PFSK-1 (cell line): Measurements from ENCODE around the gene KCNK16.

Experiments used
- FOXP2 ChIP-seq: optimal IDR thresholded peaks from 2 replicates; pipeline ENCODE3; 2011; ENCODE audit warnings: borderline replicate concordance, control low read depth, inconsistent platforms; ENCODE audit not compliant: insufficient read depth; ENCODE audit errors: extremely low read length, extremely low read depth
- POLR2AphosphoS5 ChIP-seq: IDR thresholded peaks from 2 replicates; pipeline ENCODE4 v1.6.1; 2012; ENCODE audit warnings: low read depth, mild to moderate bottlenecking, control low read depth, low read length, moderate library complexity
- SIN3A ChIP-seq: IDR thresholded peaks from 2 replicates; pipeline ENCODE4 v1.6.1; 2012; ENCODE audit warnings: mild to moderate bottlenecking, low read length, moderate library complexity, borderline replicate concordance; ENCODE audit not compliant: insufficient read depth
- TAF1 ChIP-seq: IDR thresholded peaks from 2 replicates; pipeline ENCODE4 v1.6.1; 2012; ENCODE audit warnings: low read length, control low read depth, borderline replicate concordance; ENCODE audit not compliant: insufficient read depth
- TF ChIP-seq, protein P1 (sequence below), 2 experiments: IDR thresholded peaks; 2 replicates each; pipeline versions ENCODE4 v1.6.1 to v1.8.0; 2011 to 2012; ENCODE audit warnings: low read depth in 2 of 2, low read length in 2 of 2, control low read depth in 1 of 2, inconsistent platforms in 1 of 2, mild to moderate bottlenecking in 1 of 2, moderate library complexity in 1 of 2; ENCODE audit not compliant: insufficient read depth in 1 of 2

The KCNK16 gene

DNA sequence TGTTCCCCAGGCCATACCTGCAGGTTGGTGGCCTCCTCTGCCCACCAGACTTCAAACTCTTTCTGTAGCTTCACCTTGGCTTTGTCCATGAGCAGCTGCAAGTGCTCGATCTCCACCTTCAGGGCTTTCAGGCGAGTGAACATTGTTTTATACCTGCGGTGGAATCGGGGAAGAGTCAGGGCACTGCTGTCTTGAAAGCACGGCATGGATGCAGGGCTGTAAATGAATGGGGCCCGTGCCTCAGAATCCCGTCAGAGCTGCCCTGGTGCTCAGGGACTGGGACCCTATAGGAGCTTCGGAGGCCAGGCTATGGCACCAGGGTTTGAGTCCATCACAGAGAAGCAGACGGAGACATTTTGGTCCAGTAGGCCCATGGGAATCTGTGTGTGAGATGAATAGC, 37.9 kb upstream of the KCNK16 start:
- no peak for TF ChIP-seq TAF1
- TF ChIP-seq, protein P1, sequence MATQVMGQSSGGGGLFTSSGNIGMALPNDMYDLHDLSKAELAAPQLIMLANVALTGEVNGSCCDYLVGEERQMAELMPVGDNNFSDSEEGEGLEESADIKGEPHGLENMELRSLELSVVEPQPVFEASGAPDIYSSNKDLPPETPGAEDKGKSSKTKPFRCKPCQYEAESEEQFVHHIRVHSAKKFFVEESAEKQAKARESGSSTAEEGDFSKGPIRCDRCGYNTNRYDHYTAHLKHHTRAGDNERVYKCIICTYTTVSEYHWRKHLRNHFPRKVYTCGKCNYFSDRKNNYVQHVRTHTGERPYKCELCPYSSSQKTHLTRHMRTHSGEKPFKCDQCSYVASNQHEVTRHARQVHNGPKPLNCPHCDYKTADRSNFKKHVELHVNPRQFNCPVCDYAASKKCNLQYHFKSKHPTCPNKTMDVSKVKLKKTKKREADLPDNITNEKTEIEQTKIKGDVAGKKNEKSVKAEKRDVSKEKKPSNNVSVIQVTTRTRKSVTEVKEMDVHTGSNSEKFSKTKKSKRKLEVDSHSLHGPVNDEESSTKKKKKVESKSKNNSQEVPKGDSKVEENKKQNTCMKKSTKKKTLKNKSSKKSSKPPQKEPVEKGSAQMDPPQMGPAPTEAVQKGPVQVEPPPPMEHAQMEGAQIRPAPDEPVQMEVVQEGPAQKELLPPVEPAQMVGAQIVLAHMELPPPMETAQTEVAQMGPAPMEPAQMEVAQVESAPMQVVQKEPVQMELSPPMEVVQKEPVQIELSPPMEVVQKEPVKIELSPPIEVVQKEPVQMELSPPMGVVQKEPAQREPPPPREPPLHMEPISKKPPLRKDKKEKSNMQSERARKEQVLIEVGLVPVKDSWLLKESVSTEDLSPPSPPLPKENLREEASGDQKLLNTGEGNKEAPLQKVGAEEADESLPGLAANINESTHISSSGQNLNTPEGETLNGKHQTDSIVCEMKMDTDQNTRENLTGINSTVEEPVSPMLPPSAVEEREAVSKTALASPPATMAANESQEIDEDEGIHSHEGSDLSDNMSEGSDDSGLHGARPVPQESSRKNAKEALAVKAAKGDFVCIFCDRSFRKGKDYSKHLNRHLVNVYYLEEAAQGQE (IDR thresholded peaks at IDR 0.05; ENCODE audit: insufficient read depth in 1 of 2, low read depth in 2 of 2, low read length in 2 of 2): no peak
- TF ChIP-seq FOXP2: no peak
- TF ChIP-seq POLR2AphosphoS5: no peak
- no peak for TF ChIP-seq SIN3A

DNA sequence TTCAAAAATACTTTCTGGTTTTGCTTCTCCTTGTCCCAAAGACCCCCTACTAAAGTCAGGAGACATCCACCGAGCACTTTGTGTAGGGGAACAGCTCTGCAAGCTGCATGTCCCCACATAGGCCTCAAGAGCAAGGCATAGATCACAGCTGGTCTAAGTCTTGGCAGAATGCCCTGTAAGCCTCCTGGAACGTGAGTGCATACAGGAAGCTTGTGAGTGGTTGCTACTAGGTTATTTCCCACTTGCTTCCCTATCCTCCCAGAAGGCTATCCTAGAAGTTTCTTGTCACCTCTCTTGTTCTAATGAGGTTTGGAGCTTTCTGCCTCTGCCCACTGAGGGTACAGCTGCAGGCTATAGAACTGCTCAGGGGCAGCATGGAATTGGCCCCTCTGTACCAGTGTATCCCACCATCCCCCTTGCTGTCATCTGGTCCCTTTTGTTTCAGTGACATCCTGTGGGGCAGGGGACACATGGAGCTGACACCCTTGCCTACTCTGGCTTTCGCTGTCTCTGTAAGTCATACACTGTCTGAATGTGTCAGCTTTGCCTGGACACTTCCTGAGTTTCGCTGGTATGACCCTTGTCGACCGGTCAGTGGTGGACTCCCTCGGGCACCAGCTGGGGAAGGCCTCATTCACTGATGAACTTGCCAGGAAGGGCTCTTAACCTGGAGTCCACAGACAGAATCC, 35.6 kb upstream of the KCNK16 start:
- TF ChIP-seq POLR2AphosphoS5 (no peak), TAF1 (no peak), FOXP2 (no peak)
- TF ChIP-seq, protein P1 (IDR thresholded peaks at IDR 0.05; ENCODE audit: insufficient read depth in 1 of 2, low read depth in 2 of 2, low read length in 2 of 2): 0 out of 4 replicates have a peak, but pooled peaks of 1 of the 2 experiments have one; percentile 33

DNA sequence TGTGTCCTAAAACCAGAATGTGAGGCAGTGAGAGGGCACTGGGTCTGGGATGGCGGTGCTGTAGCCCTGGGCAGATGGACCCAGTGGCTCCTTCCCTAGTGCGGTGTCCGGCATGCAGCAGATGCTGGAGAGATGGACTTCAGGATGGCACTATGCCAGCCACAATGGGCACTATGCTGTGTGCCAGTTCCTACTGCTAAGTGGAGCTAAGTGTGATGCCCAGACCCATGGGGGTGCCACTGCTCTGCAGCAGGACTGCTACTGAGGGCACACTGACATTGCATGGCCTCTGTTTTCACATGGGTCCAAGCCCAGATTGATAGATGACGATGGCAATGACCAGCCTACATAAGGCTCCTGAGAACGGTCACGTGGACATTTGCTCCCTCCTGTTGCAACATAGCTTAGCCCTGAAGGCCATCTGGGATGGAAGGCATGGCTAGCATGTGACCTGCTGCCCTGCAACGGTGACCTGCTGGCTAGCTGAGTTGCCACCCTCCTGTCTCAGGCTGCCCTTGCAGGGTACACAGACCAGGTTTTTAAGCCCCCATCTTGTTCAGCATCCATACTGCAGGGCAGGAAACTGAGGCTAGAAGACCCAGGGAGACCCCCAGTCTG, 31.3 kb upstream of the KCNK16 start:
- TF ChIP-seq SIN3A: no peak
- TF ChIP-seq, protein P1 (IDR thresholded peaks at IDR 0.05; ENCODE audit: insufficient read depth in 1 of 2, low read depth in 2 of 2, low read length in 2 of 2): no peak
- TF ChIP-seq TAF1: no peak
- no peak for TF ChIP-seq POLR2AphosphoS5
- no peak for TF ChIP-seq FOXP2

DNA sequence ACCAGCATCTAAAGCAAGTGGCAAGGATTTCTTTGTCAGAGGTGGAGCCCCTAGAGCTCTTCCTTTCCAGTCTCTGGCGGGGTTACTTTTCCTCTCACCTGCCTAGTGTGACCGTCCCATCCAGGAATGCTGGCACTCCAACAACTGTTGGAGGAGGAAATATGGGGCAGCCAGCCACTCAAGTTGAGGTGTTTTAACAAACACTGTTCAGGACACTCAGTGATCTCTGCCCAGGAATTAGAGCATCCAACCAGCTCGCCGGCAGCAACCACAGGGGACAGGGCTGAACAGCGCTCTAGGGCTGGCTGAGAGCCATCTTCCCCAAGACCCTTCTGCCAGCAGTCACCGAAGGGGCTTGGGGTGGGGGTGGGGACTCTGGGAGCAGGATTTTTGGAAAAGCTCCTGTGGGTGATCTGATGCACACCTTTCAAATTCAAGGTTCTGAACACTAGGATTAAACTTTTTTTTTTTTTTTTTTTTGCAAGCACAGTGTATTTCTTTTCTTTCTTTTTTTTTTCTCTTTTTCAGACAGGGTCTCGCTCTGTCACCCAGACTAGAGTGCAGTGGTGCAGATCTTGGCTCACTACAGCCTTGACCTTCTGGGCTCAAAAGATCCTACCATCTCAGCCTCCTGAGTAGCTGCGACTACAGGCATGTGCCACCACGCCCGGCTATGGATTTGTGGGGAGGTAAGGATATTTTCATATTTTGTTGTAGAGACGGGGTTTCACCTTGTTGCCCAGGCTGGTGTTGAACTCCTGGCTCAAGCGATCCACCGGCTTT, 28.4 kb upstream of the KCNK16 start:
- no peak for TF ChIP-seq FOXP2
- no peak for TF ChIP-seq POLR2AphosphoS5

DNA sequence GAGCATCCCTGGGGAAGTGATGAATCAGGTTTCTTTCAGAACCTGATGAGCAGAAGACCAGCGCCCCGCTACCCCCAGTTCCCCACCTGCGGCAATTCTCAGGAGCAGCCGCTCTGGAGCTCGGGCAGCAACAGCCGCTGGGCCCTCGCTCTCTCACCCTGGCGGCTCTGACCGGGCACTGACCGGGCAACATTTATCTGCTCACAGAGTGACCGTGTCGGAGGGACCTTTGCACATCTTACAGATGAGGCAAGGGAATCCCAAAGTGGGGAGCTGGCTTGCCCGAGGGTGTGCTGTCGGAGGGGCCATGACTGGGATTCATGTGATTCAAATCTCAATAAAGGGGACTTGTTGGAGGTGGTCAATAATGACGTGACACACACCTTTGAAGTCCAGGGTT, 26.2 kb upstream of the KCNK16 start:
- TF ChIP-seq FOXP2 (no peak), TAF1 (no peak), POLR2AphosphoS5 (no peak), SIN3A (no peak)
- TF ChIP-seq, protein P1 (IDR thresholded peaks at IDR 0.05; ENCODE audit: insufficient read depth in 1 of 2, low read depth in 2 of 2, low read length in 2 of 2): no peak
